ENCODE data around the gene SCOC.

DNA sequence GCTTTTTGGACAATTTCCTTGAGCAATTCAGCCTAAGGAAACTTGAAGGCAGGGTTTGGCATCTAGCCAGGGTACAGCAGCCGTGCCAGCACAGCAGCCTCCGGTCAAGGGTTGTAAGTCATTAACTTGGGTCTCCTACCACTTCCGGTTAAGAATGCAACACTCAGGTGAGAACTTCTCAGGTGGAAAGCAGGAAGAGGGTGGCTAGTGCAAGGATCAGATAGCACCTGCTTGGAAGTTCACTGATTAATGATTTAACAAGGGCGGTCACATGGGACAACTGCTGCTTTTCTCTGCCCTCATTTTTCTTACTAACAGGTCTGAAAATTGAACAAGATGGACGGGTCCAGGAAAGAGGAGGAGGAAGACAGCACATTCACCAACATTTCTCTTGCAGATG lies 30.1 kb upstream of the SCOC start:
- TF ChIP-seq, protein P1, sequence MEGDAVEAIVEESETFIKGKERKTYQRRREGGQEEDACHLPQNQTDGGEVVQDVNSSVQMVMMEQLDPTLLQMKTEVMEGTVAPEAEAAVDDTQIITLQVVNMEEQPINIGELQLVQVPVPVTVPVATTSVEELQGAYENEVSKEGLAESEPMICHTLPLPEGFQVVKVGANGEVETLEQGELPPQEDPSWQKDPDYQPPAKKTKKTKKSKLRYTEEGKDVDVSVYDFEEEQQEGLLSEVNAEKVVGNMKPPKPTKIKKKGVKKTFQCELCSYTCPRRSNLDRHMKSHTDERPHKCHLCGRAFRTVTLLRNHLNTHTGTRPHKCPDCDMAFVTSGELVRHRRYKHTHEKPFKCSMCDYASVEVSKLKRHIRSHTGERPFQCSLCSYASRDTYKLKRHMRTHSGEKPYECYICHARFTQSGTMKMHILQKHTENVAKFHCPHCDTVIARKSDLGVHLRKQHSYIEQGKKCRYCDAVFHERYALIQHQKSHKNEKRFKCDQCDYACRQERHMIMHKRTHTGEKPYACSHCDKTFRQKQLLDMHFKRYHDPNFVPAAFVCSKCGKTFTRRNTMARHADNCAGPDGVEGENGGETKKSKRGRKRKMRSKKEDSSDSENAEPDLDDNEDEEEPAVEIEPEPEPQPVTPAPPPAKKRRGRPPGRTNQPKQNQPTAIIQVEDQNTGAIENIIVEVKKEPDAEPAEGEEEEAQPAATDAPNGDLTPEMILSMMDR (IDR thresholded peaks at IDR 0.05 in 8 of 11, conservative IDR thresholded peaks at IDR 0.05 in 3 of 11) = no peak
- TF ChIP-seq POLR2A (IDR thresholded peaks at IDR 0.05) = no peak
